Measurements from ENCODE around the gene ADGB. TPM values are rescaled to one million over a fixed set of nuclear protein-coding genes. Genes with fewer than 3 reads are reported as not detected.

Gene ADGB
- total RNA-seq, 1 donor from 2014 or later, result not detected

- Mint-ChIP-seq H3K36me3 (ENCODE audit: low read depth) (no peaks in the 10 kb centered on the region), H3K4me3 (no peak overlapping the region), H3K4me1 (no peaks in the 10 kb centered on the region), H3K27ac (no peak overlapping the region), H3K9me3 (no peaks in the 10 kb centered on the region), H3K27me3 (no peaks in the 10 kb centered on the region)
- ChIA-PET CTCF (no interaction called here), POLR2A (no interaction called here)
- ATAC-seq (ENCODE audit: low read depth) (no peak), DNase-seq (no peak)
- TF ChIP-seq, protein P1, sequence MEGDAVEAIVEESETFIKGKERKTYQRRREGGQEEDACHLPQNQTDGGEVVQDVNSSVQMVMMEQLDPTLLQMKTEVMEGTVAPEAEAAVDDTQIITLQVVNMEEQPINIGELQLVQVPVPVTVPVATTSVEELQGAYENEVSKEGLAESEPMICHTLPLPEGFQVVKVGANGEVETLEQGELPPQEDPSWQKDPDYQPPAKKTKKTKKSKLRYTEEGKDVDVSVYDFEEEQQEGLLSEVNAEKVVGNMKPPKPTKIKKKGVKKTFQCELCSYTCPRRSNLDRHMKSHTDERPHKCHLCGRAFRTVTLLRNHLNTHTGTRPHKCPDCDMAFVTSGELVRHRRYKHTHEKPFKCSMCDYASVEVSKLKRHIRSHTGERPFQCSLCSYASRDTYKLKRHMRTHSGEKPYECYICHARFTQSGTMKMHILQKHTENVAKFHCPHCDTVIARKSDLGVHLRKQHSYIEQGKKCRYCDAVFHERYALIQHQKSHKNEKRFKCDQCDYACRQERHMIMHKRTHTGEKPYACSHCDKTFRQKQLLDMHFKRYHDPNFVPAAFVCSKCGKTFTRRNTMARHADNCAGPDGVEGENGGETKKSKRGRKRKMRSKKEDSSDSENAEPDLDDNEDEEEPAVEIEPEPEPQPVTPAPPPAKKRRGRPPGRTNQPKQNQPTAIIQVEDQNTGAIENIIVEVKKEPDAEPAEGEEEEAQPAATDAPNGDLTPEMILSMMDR (IDR thresholded peaks at IDR 0.05), result no peak
- intact Hi-C loops (cut with micrococcal nuclease), result no loop called here
These were observed 94.6 kb downstream of the ADGB start for GRCh38 chr6:146693342-146693741.

DNA sequence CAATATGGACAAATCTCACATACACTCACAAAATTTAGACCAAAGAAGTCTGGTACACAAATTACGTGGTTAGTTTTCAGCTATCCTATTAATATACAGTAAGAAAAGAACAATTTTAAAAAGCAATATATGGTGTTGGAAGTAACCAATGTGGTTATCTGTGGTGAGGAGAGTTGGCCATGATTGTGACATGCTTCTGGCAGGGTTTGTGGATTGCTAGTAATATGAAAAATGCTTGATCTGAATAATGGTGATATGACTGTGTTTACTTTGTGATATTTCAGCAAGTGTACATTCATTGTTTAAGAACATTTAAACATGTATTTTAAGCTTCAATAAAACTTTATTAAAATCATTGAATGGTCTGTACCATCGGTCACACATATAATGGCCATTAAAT is 99.1 kb downstream of the ADGB start:
- no peak overlapping the region for H3K27ac Mint-ChIP-seq
- DNase-seq, result no peak
- no peak overlapping the region for H3K4me3 Mint-ChIP-seq
- no peaks in the 10 kb centered on the region for H3K4me1 Mint-ChIP-seq
- intact Hi-C loops (cut with micrococcal nuclease), result no loop called here
- H3K36me3 Mint-ChIP-seq (ENCODE audit: low read depth), result no peaks in the 10 kb centered on the region
- ChIA-PET POLR2A (no interaction called here), CTCF (interaction anchor here (1.8 kb wide), 1 partner anchor 769 kb away, joined by 12 read pairs; no protein-coding TSS in a partner anchor)
- ATAC-seq (ENCODE audit: low read depth), result no peak
- TF ChIP-seq, protein P1 (IDR thresholded peaks at IDR 0.05), result no peak
- H3K9me3 Mint-ChIP-seq, result no peaks in the 10 kb centered on the region
- H3K27me3 Mint-ChIP-seq, result no peaks in the 10 kb centered on the region

GRCh38 chr6:146700078-146700686 is 101.4 kb downstream of the ADGB start:
- TF ChIP-seq, protein P1 (IDR thresholded peaks at IDR 0.05), result no peak
- Mint-ChIP-seq H3K9me3 (peaks cover 6% of the 10 kb centered on the region), H3K27me3 (no peaks in the 10 kb centered on the region), H3K36me3 (ENCODE audit: low read depth) (no peaks in the 10 kb centered on the region), H3K4me3 (no peak overlapping the region), H3K4me1 (no peaks in the 10 kb centered on the region), H3K27ac (no peak overlapping the region)
- POLR2A ChIA-PET, result no interaction called here
- intact Hi-C loops (cut with micrococcal nuclease), result loop anchor here (1.0 kb wide), 1 partner anchor 771 kb away; no protein-coding TSS in a partner anchor
- ATAC-seq (ENCODE audit: low read depth) (no peak), DNase-seq (no peak)
- CTCF ChIA-PET, result interaction anchor here (0.9 to 1.8 kb wide), 2 partner anchors 771 to 772 kb away, joined by 6 to 12 read pairs; no protein-coding TSS in a partner anchor

DNA sequence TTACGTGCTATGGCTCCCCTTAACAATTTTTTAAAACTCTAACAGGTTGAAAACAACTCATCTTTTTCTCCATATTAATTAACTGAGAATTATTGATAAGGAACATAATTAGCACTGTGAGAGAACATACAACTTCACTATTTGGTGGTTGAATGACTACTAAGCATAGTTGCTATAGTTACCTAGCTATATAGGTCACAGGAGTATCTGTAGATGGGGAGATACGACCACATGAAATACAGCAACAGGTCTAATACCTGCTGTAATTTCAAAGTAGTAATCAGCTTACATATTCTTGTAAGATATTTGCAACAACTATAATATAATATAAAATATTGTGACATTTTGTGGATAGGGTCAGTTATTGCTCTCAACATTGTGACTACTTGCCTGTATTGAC is 102.9 kb downstream of the ADGB start:
- H3K27me3 Mint-ChIP-seq, result no peaks in the 10 kb centered on the region
- TF ChIP-seq, protein P1 (IDR thresholded peaks at IDR 0.05), result no peak
- no peak overlapping the region for H3K4me3 Mint-ChIP-seq
- DNase-seq (no peak), ATAC-seq (ENCODE audit: low read depth) (no peak)
- peaks cover 6% of the 10 kb centered on the region for H3K9me3 Mint-ChIP-seq
- CTCF ChIA-PET, result interaction anchor here (1.2 kb wide), 1 partner anchor 773 kb away, joined by 3 read pairs; no protein-coding TSS in a partner anchor
- H3K27ac Mint-ChIP-seq, result no peak overlapping the region
- POLR2A ChIA-PET, result no interaction called here
- no peaks in the 10 kb centered on the region for H3K36me3 Mint-ChIP-seq (ENCODE audit: low read depth)
- intact Hi-C loops (cut with micrococcal nuclease), result no loop called here
- no peaks in the 10 kb centered on the region for H3K4me1 Mint-ChIP-seq

DNA sequence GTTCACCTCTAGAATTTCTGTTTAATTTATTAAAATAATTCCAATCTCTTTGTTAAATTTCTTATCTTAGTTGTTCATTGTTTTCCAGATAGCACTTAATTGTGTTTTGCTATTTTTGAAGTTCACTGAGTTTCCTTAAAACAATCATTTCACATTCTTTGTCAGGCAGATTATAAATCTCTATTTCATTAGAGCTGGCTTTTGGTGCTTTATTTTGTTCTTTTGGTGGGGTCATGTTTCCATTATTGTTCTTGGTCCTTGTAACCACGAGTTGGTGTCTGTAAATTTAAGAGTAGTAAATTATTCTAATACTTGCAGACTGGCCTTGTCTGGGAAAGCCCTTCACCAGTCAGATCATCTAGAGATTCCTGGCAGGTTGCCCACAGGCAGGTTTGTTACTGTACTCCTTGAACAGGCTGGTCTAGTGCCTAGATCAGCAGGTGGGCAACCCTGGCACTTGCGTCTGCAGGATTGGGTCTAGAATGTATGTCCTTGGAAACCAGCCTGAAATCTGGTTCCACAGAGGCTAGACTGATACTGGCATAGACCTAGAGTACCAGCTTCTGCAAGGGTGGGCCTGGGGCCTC is 110.4 kb downstream of the ADGB start:
- intact Hi-C loops (cut with micrococcal nuclease), result no loop called here
- TF ChIP-seq, protein P1 (IDR thresholded peaks at IDR 0.05), result no peak
- no peaks in the 10 kb centered on the region for H3K36me3 Mint-ChIP-seq (ENCODE audit: low read depth)
- H3K27me3 Mint-ChIP-seq, result peaks cover 2% of the 10 kb centered on the region
- no peak for ATAC-seq (ENCODE audit: low read depth)
- no peak overlapping the region for H3K27ac Mint-ChIP-seq
- H3K4me1 Mint-ChIP-seq, result no peaks in the 10 kb centered on the region
- H3K4me3 Mint-ChIP-seq, result no peak overlapping the region
- no peak for DNase-seq
- no peaks in the 10 kb centered on the region for H3K9me3 Mint-ChIP-seq
- ChIA-PET CTCF (no interaction called here), POLR2A (no interaction called here)

Data from activated B cell treated with CpG ODN at 0.5 μM for 24 hours (primary cell).